Liver (tissue), 9 donors: Measurements from ENCODE around the gene FAM186B. TPM values are rescaled to one million over a fixed set of nuclear protein-coding genes. Genes with fewer than 3 reads are reported as not detected.

Source experiments
- DNase-seq: peaks from one replicate; pipeline ENCODE4 v3.0.0-alpha.2; 2017; ENCODE audit warnings: low spot score
- H3K27ac ChIP-seq, 2 donors: one replicate each; pipeline ENCODE4 v1.7.0; 2013; ENCODE audit warnings: inconsistent platforms in 2 of 2, low read length in 2 of 2, control low read depth in 1 of 2, low read depth in 1 of 2, mild to moderate bottlenecking in 1 of 2
- H3K27me3 ChIP-seq, 4 donors: one replicate each; pipeline versions ENCODE4 v1.6.1 to v1.7.0; 2013; ENCODE audit warnings: low read length in 3 of 4, inconsistent platforms in 1 of 4, mild to moderate bottlenecking in 1 of 4, moderate library complexity in 1 of 4; ENCODE audit not compliant: control insufficient read depth in 4 of 4, insufficient read depth in 4 of 4
- H3K36me3 ChIP-seq, 4 donors: one replicate each; pipeline versions ENCODE4 v1.6.1 to v1.7.0; 2013; ENCODE audit warnings: low read length in 3 of 4, mild to moderate bottlenecking in 3 of 4, low read depth in 1 of 4, moderate library complexity in 1 of 4; ENCODE audit not compliant: control insufficient read depth in 4 of 4, insufficient read depth in 3 of 4
- H3K4me1 ChIP-seq, 4 donors: one replicate each; pipeline versions ENCODE4 v1.6.1 to v1.7.0; 2013; ENCODE audit warnings: low read length in 3 of 4, mild to moderate bottlenecking in 3 of 4, moderate library complexity in 1 of 4; ENCODE audit not compliant: control insufficient read depth in 4 of 4, insufficient read depth in 4 of 4
- H3K4me3 ChIP-seq, 3 donors: one replicate each; pipeline versions ENCODE4 v1.6.1 to v1.7.0; 2013; ENCODE audit warnings: low read length in 3 of 3, control low read depth in 1 of 3, low read depth in 1 of 3, mild to moderate bottlenecking in 1 of 3
- H3K9ac ChIP-seq, 2 donors: one replicate each; pipeline ENCODE4 v1.7.0; 2013; ENCODE audit warnings: low read length in 2 of 2, mild to moderate bottlenecking in 2 of 2, moderate library complexity in 2 of 2, control low read depth in 1 of 2, low read depth in 1 of 2
- H3K9me3 ChIP-seq, 4 donors: one replicate each; pipeline versions ENCODE4 v1.6.1 to v1.7.0; 2013; ENCODE audit warnings: low read length in 3 of 4; ENCODE audit not compliant: control insufficient read depth in 4 of 4
- ATF3 ChIP-seq: IDR thresholded peaks from 2 replicates; pipeline ENCODE4 v1.6.1; 2016; ENCODE audit warnings: antibody characterized with exemption
- EGR1 ChIP-seq, 2 donors: IDR thresholded peaks; 2 replicates each; pipeline ENCODE4 v1.6.1; 2016 to 2018; ENCODE audit warnings: antibody characterized with exemption in 2 of 2, low read depth in 2 of 2
- FOXA1 ChIP-seq: IDR thresholded peaks from 2 replicates; pipeline ENCODE4 v1.6.1; 2016; ENCODE audit warnings: antibody characterized with exemption
- FOXA2 ChIP-seq: IDR thresholded peaks from 2 replicates; pipeline ENCODE4 v1.6.1; 2016; ENCODE audit warnings: antibody characterized with exemption
- GABPA ChIP-seq, 2 donors: IDR thresholded peaks in 1 of 2; conservative IDR thresholded peaks in 1 of 2; 2 replicates each; pipeline ENCODE4 v1.6.1; 2016; ENCODE audit warnings: antibody characterized with exemption in 2 of 2, mild to moderate bottlenecking in 1 of 2, moderate library complexity in 1 of 2
- HNF4A ChIP-seq, 2 donors: conservative IDR thresholded peaks; 2 replicates each; pipeline ENCODE4 v1.6.1; 2016; ENCODE audit warnings: antibody characterized with exemption in 2 of 2, mild to moderate bottlenecking in 2 of 2
- HNF4G ChIP-seq: IDR thresholded peaks from 2 replicates; pipeline ENCODE4 v1.6.1; 2016; ENCODE audit warnings: antibody characterized with exemption
- JUND ChIP-seq, 2 donors: IDR thresholded peaks; 2 replicates each; pipeline ENCODE4 v1.6.1; 2016; ENCODE audit warnings: antibody characterized with exemption in 2 of 2
- NR2F2 ChIP-seq: IDR thresholded peaks from 2 replicates; pipeline ENCODE4 v1.6.1; 2016; ENCODE audit warnings: antibody characterized with exemption
- REST ChIP-seq: IDR thresholded peaks from 2 replicates; pipeline ENCODE4 v1.6.1; 2016; ENCODE audit warnings: antibody characterized with exemption, mild to moderate bottlenecking
- RXRA ChIP-seq, 2 donors: IDR thresholded peaks; 2 replicates each; pipeline ENCODE4 v1.6.1; 2017 to 2018; ENCODE audit warnings: antibody characterized with exemption in 2 of 2, mild to moderate bottlenecking in 1 of 2
- SP1 ChIP-seq: IDR thresholded peaks from 2 replicates; pipeline ENCODE4 v1.6.1; 2018; ENCODE audit warnings: antibody characterized with exemption, mild to moderate bottlenecking
- WGBS: extraction: QIAGEN DNeasy Blood & Tissue Kit; methylation state at CpG from one replicate; pipeline ENCODE4 v1.1.7; 2013; 5-methylcytosine and 5-hydroxymethylcytosine counted together
- polyA plus RNA-seq, 2 donors: library from polyadenylated mRNA; stranded (reverse) in 1 of 2; unstranded in 1 of 2; fragments of 200-250 nt in 1 of 2; fragments of >200 nt in 1 of 2; fragmentation: Nextera tagmentation in 1 of 2; extraction: Ambion mirVana in 1 of 2; gene quantifications; one replicate each; pipeline versions ENCODE4 v1.2.1 to v1.2.3, GENCODE V29; 2013 to 2015
- total RNA-seq, 2 donors: library from RNA; depleted of rRNA; stranded (reverse); fragments of >200 nt; gene quantifications; one replicate each; pipeline ENCODE4 v1.2.3, GENCODE V29; 2014
- donor health status: healthy.
- donor health status: healthy.
- donor health status: healthy.
- donor health status: healthy.
- donor health status: healthy.

Gene FAM186B
- total and polyA plus RNA-seq, 4 donors = 0.19 to 0.84 (median 0.42) TPM

DNA sequence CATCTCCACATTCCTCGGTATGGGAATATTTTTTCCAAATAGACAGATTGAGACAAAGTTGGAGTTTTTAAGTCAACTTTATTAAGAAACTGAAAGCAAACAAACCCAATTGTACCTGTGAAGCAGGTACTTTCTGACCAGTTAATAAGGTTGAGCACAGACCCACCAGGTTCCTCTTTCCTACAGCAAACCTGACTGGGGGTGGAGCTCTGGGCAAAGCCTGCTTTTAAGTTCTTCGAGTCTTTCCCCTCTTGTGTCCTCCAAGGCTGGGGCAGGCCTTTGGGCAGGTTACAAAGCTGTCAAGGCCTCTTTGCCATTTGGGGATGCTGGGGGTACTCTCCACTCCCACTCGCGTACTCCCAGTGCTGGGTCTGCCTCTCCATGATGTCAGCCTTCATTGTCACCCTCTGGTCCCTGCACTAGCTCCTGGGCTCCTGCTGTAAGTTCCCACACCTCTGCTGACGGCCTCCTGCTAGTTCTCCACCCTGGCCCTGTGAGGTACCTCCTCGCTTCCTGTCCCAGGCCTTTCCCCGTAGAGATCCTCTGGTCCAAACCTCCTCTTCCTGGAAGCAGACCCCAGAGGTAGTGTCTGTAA lies 63.4 kb downstream of the FAM186B start:
- no peak overlapping the region for H3K27ac ChIP-seq
- H3K36me3 ChIP-seq = no peaks in the 10 kb centered on the region
- TF ChIP-seq JUND (IDR thresholded peaks at IDR 0.05) (no peak), FOXA2 (no peak), HNF4G (no peak), HNF4A (conservative IDR thresholded peaks at IDR 0.05) (no peak)
- no peak overlapping the region for H3K4me3 ChIP-seq
- no peaks in the 10 kb centered on the region for H3K9me3 ChIP-seq
- peaks cover 0 to 10% (median 2%) of the 10 kb centered on the region in 4 donors for H3K27me3 ChIP-seq
- H3K9ac ChIP-seq = no peak overlapping the region
- no peak for DNase-seq
- 93% methylated on average over 7 of the region's 7 CpGs for WGBS
- peaks cover 10 to 12% (median 11%) of the 10 kb centered on the region in 4 donors for H3K4me1 ChIP-seq

DNA sequence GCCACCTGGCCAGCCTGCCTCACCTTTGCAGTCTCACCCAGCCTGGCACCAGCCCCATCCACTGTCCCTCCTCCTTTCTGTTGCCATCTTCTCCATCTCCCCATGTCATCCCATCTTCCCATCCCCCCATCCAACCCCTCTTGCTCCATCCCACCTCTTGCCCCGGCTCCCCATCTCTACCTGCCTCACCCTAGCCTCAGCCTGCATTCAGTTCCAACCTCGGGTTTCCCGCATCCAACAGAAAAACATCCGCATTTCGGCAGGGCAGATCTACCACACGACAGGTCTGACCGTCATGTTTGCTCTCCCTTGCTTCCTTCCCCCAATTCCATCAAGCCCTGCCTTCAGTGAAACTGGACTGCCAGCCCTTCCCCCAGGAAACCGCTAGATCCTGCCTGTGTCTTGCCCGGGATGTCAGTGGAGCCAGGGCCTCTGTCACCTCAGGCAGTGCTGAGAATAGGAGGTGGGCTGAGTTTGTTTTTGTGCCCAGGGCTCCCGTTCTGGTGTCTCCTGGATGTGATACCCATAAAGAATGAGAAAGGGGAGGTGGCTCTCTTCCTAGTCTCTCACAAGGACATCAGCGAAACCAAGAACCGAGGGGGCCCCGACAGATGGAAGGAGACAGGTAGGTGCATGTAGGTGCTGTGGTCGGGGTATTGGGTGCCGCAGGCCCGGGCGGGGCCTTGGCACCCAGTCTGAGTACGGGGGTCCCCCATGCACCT lies 64.1 kb downstream of the FAM186B start:
- 86% methylated on average over 18 of the region's 18 CpGs for WGBS

DNA sequence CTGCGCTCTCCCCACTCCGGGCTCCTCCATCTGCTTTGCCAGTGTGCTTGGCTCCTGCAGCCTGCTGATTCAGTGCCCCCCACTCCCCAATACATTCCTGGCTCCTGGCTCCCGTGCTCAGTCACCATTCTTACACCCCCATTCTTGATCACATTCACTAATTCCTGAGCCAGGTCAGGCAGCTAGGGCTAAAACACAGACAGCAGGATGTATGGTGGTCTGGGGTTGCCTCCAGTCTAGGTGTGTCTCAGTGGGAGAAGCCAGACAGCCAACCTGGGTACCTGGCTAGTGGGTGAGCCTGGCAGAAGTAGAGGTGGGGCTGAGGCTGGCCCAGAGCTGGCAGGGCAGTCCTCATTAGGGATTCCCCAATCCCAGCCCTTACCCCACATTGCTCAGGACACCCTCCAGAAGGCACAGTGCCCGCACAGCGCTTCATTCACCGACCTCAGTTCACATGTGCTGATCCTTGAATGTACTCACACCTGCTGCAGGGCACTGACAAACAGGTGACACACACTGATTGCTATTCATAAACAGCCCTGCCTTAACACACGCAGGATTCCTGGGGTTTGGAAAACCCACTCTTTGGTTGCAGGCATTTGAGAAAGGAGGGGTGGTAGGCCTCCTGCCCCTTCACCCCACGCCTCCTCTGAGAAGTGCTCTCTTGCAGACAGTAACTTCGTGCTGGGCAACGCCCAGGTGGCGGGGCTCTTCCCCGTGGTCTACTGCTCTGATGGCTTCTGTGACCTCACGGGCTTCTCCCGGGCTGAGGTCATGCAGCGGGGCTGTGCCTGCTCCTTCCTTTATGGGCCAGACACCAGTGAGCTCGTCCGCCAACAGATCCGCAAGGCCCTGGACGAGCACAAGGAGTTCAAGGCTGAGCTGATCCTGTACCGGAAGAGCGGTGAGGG lies 65.0 kb downstream of the FAM186B start:
- Histone ChIP-seq H3K36me3 (no peaks in the 10 kb centered on the region), H3K4me3 (no peak overlapping the region), H3K9me3 (no peaks in the 10 kb centered on the region), H3K27me3 (peaks cover 3 to 10% (median 5%) of the 10 kb centered on the region in 4 donors), H3K27ac (no peak overlapping the region), H3K4me1 (peaks cover 10 to 12% (median 11%) of the 10 kb centered on the region in 4 donors), H3K9ac (no peak overlapping the region)
- TF ChIP-seq SP1 = no peak
- TF ChIP-seq GABPA (IDR thresholded peaks at IDR 0.05 in 1 of 2, conservative IDR thresholded peaks at IDR 0.05 in 1 of 2) = no peak
- TF ChIP-seq ATF3 = no peak
- no peak for TF ChIP-seq EGR1 (IDR thresholded peaks at IDR 0.05; ENCODE audit: low read depth in 2 of 2)
- TF ChIP-seq RXRA (IDR thresholded peaks at IDR 0.05) = no peak
- TF ChIP-seq FOXA2 = no peak
- no peak for TF ChIP-seq FOXA1
- no peak for TF ChIP-seq NR2F2
- TF ChIP-seq REST = no peak
- no peak for TF ChIP-seq HNF4G
- WGBS = 72% methylated on average over 21 of the region's 21 CpGs
- no peak for DNase-seq

More for the DNA sequence above, 64.1 kb downstream of the FAM186B start:
- TF ChIP-seq NR2F2 (no peak), SP1 (no peak), HNF4G (no peak), FOXA2 (no peak), EGR1 (IDR thresholded peaks at IDR 0.05; ENCODE audit: low read depth in 2 of 2) (no peak)
- DNase-seq = no peak
- Histone ChIP-seq H3K4me3 (no peak overlapping the region), H3K9ac (no peak overlapping the region), H3K36me3 (no peaks in the 10 kb centered on the region), H3K9me3 (no peaks in the 10 kb centered on the region), H3K4me1 (peaks cover 10 to 12% (median 11%) of the 10 kb centered on the region in 4 donors), H3K27ac (no peak overlapping the region), H3K27me3 (peaks cover under 1 to 10% (median 4%) of the 10 kb centered on the region in 4 donors)
